ENCODE results near the gene ATRN. TPM values are rescaled to one million over a fixed set of nuclear protein-coding genes. Genes with fewer than 3 reads are reported as not detected.
A peak's percentile ranks its signal among the peaks of the same experiment; 100 is the strongest.

ATRN gene
- total and polyA plus RNA-seq, 2 experiments from 2014 or later, result 2.2 to 18.3 TPM

DNA sequence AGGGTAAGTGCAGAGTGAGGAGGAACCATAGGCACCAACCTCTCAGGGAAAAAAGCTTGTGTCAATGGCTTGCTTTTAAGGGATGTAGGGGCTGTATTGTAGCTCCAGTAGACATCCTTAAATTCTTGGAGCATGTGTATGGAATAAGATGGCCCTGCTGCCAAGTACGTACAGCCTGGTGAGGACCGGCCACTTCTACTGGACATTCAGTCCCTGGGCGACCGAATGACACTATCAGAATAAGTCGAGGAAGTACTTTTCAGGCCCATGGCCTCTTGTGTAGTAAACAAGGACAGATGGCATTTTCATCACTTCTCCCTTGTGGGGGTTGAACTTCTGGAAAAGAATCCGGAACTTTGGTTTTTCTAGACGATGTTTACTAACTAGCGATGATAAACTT lies 159.6 kb downstream of the ATRN start:
- H3K4me1 Mint-ChIP-seq, result peaks cover 21% of the 10 kb centered on the region
- H3K4me1 ChIP-seq (ENCODE audit: insufficient read depth), result peaks cover 13% of the 10 kb centered on the region
- H3K27ac ChIP-seq (ENCODE audit: low read depth), result no peak overlapping the region
- H3K36me3 ChIP-seq (ENCODE audit: insufficient read depth), result no peaks in the 10 kb centered on the region
- peaks cover 4% of the 10 kb centered on the region; the same call in 2 of the 3 replicates for H3K36me3 Mint-ChIP-seq (ENCODE audit: low read depth)
- H3F3A ChIP-seq (replicated peaks; ENCODE audit: low read depth), result no peaks in the 10 kb centered on the region
- no peaks in the 10 kb centered on the region for H3K9me3 Mint-ChIP-seq
- H3K27ac Mint-ChIP-seq, result no peak overlapping the region
- ATAC-seq (no peak), DNase-seq (ENCODE audit: low spot score) (no peak)
- H2AFZ ChIP-seq, result no peak overlapping the region
- H3K4me3 Mint-ChIP-seq, result no peak overlapping the region
- H3K27me3 Mint-ChIP-seq (ENCODE audit: insufficient read depth, low read depth, poor library complexity), result no peaks in the 10 kb centered on the region
- H3K4me2 ChIP-seq, result peak overlapping the region; percentile 58
- no peaks in the 10 kb centered on the region for H3K27me3 ChIP-seq (ENCODE audit: insufficient read depth)
- TF ChIP-seq NANOG (IDR thresholded peaks at IDR 0.05; ENCODE audit: borderline replicate concordance) (no peak), POLR2AphosphoS5 (IDR thresholded peaks at IDR 0.05; ENCODE audit: low read depth) (no peak), CTCF (conservative IDR thresholded peaks at IDR 0.05; ENCODE audit: low read depth in 2 of 2) (no peak), STAT1 (IDR thresholded peaks at IDR 0.05; ENCODE audit: unreplicated experiment) (no peak), ZNF331 (CRISPR knock-in tag; IDR thresholded peaks at IDR 0.05; ENCODE audit: low read depth) (no peak), ZNF114 (CRISPR knock-in tag; IDR thresholded peaks at IDR 0.05) (no peak), EZH2 (IDR thresholded peaks at IDR 0.05; ENCODE audit: low read depth, unreplicated experiment) (no peak), ETS1 (IDR thresholded peaks at IDR 0.05) (no peak), ZNF462 (CRISPR knock-in tag; IDR thresholded peaks at IDR 0.05) (no peak), JUNB (IDR thresholded peaks at IDR 0.05; ENCODE audit: unreplicated experiment) (no peak), EZH2phosphoT487 (IDR thresholded peaks at IDR 0.05; ENCODE audit: unreplicated experiment) (no peak), CREB1 (CRISPR knock-in tag; IDR thresholded peaks at IDR 0.05; ENCODE audit: low read depth) (no peak)
- TF ChIP-seq, protein P1, sequence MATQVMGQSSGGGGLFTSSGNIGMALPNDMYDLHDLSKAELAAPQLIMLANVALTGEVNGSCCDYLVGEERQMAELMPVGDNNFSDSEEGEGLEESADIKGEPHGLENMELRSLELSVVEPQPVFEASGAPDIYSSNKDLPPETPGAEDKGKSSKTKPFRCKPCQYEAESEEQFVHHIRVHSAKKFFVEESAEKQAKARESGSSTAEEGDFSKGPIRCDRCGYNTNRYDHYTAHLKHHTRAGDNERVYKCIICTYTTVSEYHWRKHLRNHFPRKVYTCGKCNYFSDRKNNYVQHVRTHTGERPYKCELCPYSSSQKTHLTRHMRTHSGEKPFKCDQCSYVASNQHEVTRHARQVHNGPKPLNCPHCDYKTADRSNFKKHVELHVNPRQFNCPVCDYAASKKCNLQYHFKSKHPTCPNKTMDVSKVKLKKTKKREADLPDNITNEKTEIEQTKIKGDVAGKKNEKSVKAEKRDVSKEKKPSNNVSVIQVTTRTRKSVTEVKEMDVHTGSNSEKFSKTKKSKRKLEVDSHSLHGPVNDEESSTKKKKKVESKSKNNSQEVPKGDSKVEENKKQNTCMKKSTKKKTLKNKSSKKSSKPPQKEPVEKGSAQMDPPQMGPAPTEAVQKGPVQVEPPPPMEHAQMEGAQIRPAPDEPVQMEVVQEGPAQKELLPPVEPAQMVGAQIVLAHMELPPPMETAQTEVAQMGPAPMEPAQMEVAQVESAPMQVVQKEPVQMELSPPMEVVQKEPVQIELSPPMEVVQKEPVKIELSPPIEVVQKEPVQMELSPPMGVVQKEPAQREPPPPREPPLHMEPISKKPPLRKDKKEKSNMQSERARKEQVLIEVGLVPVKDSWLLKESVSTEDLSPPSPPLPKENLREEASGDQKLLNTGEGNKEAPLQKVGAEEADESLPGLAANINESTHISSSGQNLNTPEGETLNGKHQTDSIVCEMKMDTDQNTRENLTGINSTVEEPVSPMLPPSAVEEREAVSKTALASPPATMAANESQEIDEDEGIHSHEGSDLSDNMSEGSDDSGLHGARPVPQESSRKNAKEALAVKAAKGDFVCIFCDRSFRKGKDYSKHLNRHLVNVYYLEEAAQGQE (IDR thresholded peaks at IDR 0.05; ENCODE audit: unreplicated experiment), result no peak
- no peak overlapping the region for H3K4me3 ChIP-seq
- H4K20me1 ChIP-seq (replicated peaks; ENCODE audit: insufficient read depth), result no peaks in the 10 kb centered on the region; the same call in 1 of the 2 replicates
- H3K9me2 ChIP-seq (ENCODE audit: insufficient read depth), result peaks cover 5% of the 10 kb centered on the region; the same call in 1 of the 2 replicates
- no peaks in the 10 kb centered on the region for H3K79me2 ChIP-seq (replicated peaks; ENCODE audit: insufficient read depth)
